ENCODE measurements around the gene TBC1D5.

- no peak for TF ChIP-seq CTCF (IDR thresholded peaks at IDR 0.05)
- TF ChIP-seq POLR2AphosphoS5 (IDR thresholded peaks at IDR 0.05), result no peak
Observed at GRCh38 chr3:17120115-17120514, 622.3 kb downstream of the TBC1D5 start.

All from sigmoid colon (tissue), 4 donors.